ENCODE results near the gene PELI2.

DNA sequence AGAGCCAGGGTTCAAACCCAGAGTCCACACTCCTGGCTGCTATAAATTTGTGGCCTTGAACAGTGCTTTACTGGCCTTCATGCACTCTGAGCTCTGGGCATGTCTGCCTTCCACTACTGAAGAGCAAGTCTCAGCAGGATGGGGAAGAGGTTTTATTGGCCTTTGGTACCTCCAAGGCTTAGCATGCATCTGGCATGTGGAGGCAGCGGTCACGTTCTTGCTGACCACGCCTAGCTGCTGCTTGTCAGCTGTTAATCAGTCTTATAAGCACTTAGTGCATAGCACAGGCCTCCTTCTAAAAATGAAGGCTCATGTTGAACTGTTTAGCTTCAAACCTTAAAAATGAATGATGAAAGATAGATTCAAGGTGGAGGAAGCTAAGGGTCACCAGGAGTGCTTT lies 177.5 kb downstream of the PELI2 start:
- TF ChIP-seq CTCF (conservative IDR thresholded peaks at IDR 0.05; ENCODE audit: low read depth in 2 of 2) (no peak), EZH2 (IDR thresholded peaks at IDR 0.05; ENCODE audit: low read depth, unreplicated experiment) (no peak), CREB1 (CRISPR knock-in tag; IDR thresholded peaks at IDR 0.05; ENCODE audit: low read depth) (no peak), EZH2phosphoT487 (IDR thresholded peaks at IDR 0.05; ENCODE audit: unreplicated experiment) (no peak), POLR2AphosphoS5 (IDR thresholded peaks at IDR 0.05; ENCODE audit: low read depth) (no peak), REST (IDR thresholded peaks at IDR 0.05; ENCODE audit: unreplicated experiment) (no peak), ZNF331 (CRISPR knock-in tag; IDR thresholded peaks at IDR 0.05; ENCODE audit: low read depth) (no peak)

Data from GM23338 (cell line).